Right atrium auricular region (tissue), 2 donors: ENCODE measurements around the gene JAK3. TPM values are rescaled to one million over a fixed set of nuclear protein-coding genes. Genes with fewer than 3 reads are reported as not detected.

Experiments
- DNase-seq: peaks from one replicate; pipeline ENCODE4 v3.0.0-alpha.2; 2019; ENCODE audit warnings: low spot score
- H3K27ac ChIP-seq, 2 donors: fragments of 200-600 bp; sonication (generic); 1 replicate in 1 of 2; 2 replicates in 1 of 2; pipeline ENCODE4 v1.5.1; 2016 to 2019
- H3K27me3 ChIP-seq, 2 donors: fragments of 200-600 bp; sonication (generic); one replicate each; pipeline versions ENCODE4 v1.5.1 to v1.6.0; 2017 to 2019
- H3K36me3 ChIP-seq: fragments of 200-600 bp; sonication (generic); one replicate; pipeline ENCODE4 v1.5.1; 2016
- H3K4me1 ChIP-seq, 2 donors: fragments of 200-600 bp; sonication (generic); one replicate each; pipeline versions ENCODE4 v1.5.1 to v1.6.0; 2017 to 2019
- H3K4me3 ChIP-seq, 2 donors: fragments of 200-600 bp; sonication (generic); 1 replicate in 1 of 2; 2 replicates in 1 of 2; pipeline ENCODE4 v1.5.1; 2017 to 2019; ENCODE audit warnings: mild to moderate bottlenecking in 1 of 2, moderate library complexity in 1 of 2
- H3K9me3 ChIP-seq, 2 donors: fragments of 200-600 bp; sonication (generic); one replicate each; pipeline ENCODE4 v1.5.1; 2019
- total RNA-seq, 2 donors: library from RNA; depleted of rRNA; stranded (reverse); fragments of >200 nt; gene quantifications; one replicate each; pipeline ENCODE4 v1.1.0, GENCODE V29; 2016
- TF ChIP-seq, protein P1 (sequence below), 2 donors: fragments of 200-600 bp; sonication (generic); IDR thresholded peaks; one replicate each; pipeline ENCODE4 v1.5.1; 2019; ENCODE audit warnings: antibody characterized with exemption in 2 of 2

Gene JAK3
- total RNA-seq, 2 donors from 2014 or later, result 0.93 to 4.0 TPM

DNA sequence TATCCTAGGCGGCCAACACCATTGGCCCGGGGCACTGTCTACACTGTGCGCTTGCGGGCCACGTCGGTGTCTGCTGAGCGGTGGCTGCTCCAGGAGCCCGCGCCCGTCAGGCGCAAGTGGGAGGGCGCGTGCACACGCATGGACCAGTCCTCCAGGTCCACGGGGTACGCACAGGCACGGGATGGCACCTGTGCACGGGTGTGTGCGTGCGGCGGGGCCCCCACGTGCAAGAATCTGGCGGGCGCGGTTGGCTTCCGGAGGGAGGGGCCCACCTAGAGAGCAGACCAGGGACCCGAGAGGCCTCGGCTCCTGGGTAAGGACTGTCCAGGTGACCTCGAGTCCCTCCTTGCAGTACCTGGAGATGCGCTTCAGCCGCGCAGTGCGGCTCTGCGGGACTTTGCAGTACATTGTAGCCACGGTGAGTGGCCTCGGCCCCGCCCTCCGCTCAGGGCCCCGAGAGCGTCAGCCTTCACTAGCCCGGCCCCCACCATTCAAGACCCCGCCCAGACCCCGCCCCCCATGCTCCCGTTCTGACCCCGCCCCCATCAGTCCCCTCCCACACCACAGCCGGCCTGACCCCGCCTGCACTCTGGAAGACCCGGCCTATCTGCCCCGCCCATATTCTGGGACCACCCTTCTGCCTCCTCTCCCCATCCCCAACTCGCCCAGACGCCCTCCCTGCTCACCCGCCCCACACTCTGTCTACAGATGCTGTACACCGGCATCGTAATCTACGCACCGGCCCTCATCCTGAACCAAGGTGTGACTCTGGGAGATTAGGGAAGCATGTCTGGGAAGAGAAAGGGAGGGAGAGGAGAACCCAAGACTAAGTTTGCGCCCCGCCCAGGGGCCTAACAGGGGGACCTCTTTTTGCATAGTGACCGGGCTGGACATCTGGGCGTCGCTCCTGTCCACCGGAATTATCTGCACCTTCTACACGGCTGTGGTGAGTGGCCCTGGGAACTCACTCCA, 26.3 kb upstream of the JAK3 start:
- no peak overlapping the region for H3K27ac ChIP-seq
- H3K4me3 ChIP-seq, result peak overlapping the region in 1 of 2 donors; percentile 10
- H3K36me3 ChIP-seq, result no peaks in the 10 kb centered on the region
- peaks cover 28 to 31% of the 10 kb centered on the region in 2 donors for H3K27me3 ChIP-seq
- no peak for DNase-seq
- TF ChIP-seq, protein P1, sequence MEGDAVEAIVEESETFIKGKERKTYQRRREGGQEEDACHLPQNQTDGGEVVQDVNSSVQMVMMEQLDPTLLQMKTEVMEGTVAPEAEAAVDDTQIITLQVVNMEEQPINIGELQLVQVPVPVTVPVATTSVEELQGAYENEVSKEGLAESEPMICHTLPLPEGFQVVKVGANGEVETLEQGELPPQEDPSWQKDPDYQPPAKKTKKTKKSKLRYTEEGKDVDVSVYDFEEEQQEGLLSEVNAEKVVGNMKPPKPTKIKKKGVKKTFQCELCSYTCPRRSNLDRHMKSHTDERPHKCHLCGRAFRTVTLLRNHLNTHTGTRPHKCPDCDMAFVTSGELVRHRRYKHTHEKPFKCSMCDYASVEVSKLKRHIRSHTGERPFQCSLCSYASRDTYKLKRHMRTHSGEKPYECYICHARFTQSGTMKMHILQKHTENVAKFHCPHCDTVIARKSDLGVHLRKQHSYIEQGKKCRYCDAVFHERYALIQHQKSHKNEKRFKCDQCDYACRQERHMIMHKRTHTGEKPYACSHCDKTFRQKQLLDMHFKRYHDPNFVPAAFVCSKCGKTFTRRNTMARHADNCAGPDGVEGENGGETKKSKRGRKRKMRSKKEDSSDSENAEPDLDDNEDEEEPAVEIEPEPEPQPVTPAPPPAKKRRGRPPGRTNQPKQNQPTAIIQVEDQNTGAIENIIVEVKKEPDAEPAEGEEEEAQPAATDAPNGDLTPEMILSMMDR (IDR thresholded peaks at IDR 0.05), result no peak
- H3K4me1 ChIP-seq, result peaks cover 0 to 26% of the 10 kb centered on the region in 2 donors
- H3K9me3 ChIP-seq, result no peaks in the 10 kb centered on the region

GRCh38 chr19:17872251-17873001, 24.6 kb upstream of the JAK3 start:
- peaks cover 28 to 31% of the 10 kb centered on the region in 2 donors for H3K27me3 ChIP-seq

DNA sequence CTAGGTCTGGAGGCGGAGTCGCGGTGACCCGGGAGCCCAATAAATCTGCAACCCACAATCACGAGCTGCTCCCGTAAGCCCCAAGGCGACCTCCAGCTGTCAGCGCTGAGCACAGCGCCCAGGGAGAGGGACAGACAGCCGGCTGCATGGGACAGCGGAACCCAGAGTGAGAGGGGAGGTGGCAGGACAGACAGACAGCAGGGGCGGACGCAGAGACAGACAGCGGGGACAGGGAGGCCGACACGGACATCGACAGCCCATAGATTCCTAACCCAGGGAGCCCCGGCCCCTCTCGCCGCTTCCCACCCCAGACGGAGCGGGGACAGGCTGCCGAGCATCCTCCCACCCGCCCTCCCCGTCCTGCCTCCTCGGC, 24.1 kb upstream of the JAK3 start, which contains the start of gene SLC5A5:
Gene SLC5A5 (plus strand): TSS at position 68 of the 373 bp plus-strand sequence. CDS start 375 bp downstream, outside the sequence.
- Histone ChIP-seq H3K27ac (no peak within 1 kb of the TSS), H3K9me3 (no peaks in the 10 kb centered on the region), H3K4me1 (peaks cover 0 to 26% of the 10 kb centered on the region in 2 donors), H3K4me3 (no peak within 1 kb of the TSS), H3K27me3 (peaks cover 28 to 31% of the 10 kb centered on the region in 2 donors), H3K36me3 (no peaks in the 10 kb centered on the region)
- no peak for DNase-seq
- TF ChIP-seq, protein P1 (IDR thresholded peaks at IDR 0.05), result no peak

More at GRCh38 chr19:17872251-17873001, 24.6 kb upstream of the JAK3 start:
- no peak overlapping the region for H3K4me3 ChIP-seq
- no peak for DNase-seq
- no peaks in the 10 kb centered on the region for H3K9me3 ChIP-seq
- no peaks in the 10 kb centered on the region for H3K36me3 ChIP-seq
- TF ChIP-seq, protein P1 (IDR thresholded peaks at IDR 0.05), result no peak
- H3K4me1 ChIP-seq, result peaks cover 0 to 26% of the 10 kb centered on the region in 2 donors
- no peak overlapping the region for H3K27ac ChIP-seq

GRCh38 chr19:17871032-17871877, 23.5 kb upstream of the JAK3 start:
- TF ChIP-seq, protein P1 (IDR thresholded peaks at IDR 0.05), result no peak
- no peaks in the 10 kb centered on the region for H3K9me3 ChIP-seq
- no peak overlapping the region for H3K27ac ChIP-seq
- peaks cover 28 to 31% of the 10 kb centered on the region in 2 donors for H3K27me3 ChIP-seq
- peaks cover under 1% of the 10 kb centered on the region for H3K36me3 ChIP-seq
- peaks cover 0 to 26% of the 10 kb centered on the region in 2 donors for H3K4me1 ChIP-seq
- no peak for DNase-seq
- H3K4me3 ChIP-seq, result no peak overlapping the region

DNA sequence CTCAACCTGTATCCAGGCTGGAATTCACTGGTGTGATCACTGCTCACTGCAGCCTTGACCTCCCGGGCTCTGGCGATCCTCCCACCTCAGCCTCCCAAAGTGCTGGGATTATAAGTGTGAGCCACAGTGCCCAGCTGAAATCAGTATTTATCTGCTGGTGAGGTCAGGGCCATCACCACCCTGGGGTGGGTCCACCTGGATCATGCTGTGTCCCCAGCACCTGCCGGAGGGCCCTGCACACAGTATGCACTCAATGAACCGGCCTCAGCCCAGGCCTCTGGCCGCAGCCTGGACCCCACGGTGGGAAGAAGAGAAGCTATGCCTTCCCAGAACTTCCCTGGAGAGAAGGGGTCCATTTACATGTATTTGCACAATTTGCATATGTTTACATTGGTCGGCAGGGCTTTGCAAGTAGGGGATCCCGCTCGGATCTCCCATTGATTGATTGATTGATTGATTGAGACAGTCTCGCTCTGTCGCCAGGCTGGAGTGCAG, 21.4 kb upstream of the JAK3 start:
- no peak overlapping the region for H3K27ac ChIP-seq
- no peak overlapping the region for H3K4me3 ChIP-seq
- H3K27me3 ChIP-seq, result peaks cover 28 to 31% of the 10 kb centered on the region in 2 donors
- H3K9me3 ChIP-seq, result no peaks in the 10 kb centered on the region
- H3K36me3 ChIP-seq, result peaks cover 20% of the 10 kb centered on the region
- H3K4me1 ChIP-seq, result peaks cover 0 to 24% of the 10 kb centered on the region in 2 donors
- TF ChIP-seq, protein P1 (IDR thresholded peaks at IDR 0.05), result no peak
- no peak for DNase-seq
